ENCODE measurements around the gene RASAL1.

Gene RASAL1

GRCh38 chr12:113055594-113056380 is 79.8 kb downstream of the RASAL1 start:
- DNase-seq: no peak

DNA sequence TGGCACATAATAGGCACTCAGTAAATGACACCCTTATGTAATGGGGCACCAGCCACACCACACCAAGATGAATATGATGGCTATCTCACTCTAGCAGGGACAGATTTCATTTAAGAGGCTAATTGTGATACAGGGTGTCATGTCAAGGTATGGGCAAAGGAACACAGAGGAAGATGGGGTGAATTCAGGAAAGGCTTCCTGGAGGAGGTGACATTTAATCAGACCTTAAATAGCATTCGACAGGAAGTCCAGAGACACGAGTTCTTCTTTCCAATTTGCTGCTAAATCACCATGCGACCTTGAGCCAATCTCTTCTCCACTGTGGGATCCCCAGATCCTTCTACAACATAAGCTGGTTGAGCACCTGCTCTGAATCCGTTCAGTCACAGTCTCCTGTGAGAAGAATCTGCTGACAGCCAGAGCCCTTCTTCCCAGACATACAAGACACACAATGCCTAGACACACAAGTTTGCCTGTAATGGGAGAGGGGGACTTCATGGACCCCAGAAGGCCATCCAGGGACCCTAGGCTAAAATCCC is 80.5 kb downstream of the RASAL1 start:
- DNase-seq: no peak

- DNase-seq: no peak
These were observed 83.2 kb downstream of the RASAL1 start for GRCh38 chr12:113052326-113052725.

- no peak for DNase-seq
These were observed 83.8 kb downstream of the RASAL1 start for GRCh38 chr12:113051759-113052158.

- DNase-seq: no peak
These were observed 84.8 kb downstream of the RASAL1 start for GRCh38 chr12:113050795-113051194.

- DNase-seq: no peak
These were observed 85.4 kb downstream of the RASAL1 start for GRCh38 chr12:113049976-113050742.
